ENCODE data around the gene IFIT1B. TPM values are rescaled to one million over a fixed set of nuclear protein-coding genes. Genes with fewer than 3 reads are reported as not detected.

Gene IFIT1B
- total RNA-seq, 4 donors from 2014 or later = not detected

DNA sequence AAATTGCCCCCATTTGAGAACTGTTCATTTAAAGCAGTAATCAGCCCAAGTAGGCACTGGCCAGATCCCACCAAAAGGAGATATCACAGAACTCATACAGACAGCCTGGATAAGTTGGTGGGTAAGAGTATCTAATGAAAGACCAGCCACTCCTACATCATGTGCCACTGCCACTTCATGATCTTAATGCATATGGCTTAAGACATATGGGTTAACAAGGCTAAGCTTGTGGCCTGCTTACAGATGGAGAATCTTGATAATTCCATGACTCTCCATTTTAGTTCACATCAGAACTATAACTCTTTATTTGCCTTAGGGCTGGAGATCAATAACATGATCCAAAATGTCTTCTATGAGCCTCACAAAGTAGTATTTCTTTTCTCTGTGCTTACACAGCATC, 6.8 kb upstream of the IFIT1B start:
- ATAC-seq (ENCODE audit: low FRiP score) = no peak
- DNase-seq (ENCODE audit: low spot score) = no peak
- TF ChIP-seq, protein P1, sequence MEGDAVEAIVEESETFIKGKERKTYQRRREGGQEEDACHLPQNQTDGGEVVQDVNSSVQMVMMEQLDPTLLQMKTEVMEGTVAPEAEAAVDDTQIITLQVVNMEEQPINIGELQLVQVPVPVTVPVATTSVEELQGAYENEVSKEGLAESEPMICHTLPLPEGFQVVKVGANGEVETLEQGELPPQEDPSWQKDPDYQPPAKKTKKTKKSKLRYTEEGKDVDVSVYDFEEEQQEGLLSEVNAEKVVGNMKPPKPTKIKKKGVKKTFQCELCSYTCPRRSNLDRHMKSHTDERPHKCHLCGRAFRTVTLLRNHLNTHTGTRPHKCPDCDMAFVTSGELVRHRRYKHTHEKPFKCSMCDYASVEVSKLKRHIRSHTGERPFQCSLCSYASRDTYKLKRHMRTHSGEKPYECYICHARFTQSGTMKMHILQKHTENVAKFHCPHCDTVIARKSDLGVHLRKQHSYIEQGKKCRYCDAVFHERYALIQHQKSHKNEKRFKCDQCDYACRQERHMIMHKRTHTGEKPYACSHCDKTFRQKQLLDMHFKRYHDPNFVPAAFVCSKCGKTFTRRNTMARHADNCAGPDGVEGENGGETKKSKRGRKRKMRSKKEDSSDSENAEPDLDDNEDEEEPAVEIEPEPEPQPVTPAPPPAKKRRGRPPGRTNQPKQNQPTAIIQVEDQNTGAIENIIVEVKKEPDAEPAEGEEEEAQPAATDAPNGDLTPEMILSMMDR (IDR thresholded peaks at IDR 0.05) = no peak

DNA sequence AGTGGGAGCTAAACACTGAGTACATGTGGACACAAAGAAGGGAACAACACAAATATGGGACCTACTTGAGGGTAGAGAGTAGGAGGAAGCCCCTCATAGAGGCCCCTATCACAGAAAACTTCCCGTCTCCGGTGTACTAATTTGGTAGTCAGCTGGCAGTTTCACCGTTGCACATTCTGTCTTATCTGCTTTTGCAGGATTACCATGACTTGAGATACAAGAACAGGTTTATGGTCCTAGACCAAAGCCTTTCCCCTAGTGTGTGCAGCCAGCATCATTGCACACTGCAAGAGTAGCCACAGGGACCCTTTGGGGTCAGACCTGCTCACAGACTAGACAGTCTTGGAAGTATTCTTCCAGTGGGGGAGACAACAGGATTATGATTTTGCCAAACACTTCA, 5.9 kb upstream of the IFIT1B start:
- no peak for ATAC-seq (ENCODE audit: low FRiP score)
- no peak for DNase-seq (ENCODE audit: low spot score)
- TF ChIP-seq, protein P1 (IDR thresholded peaks at IDR 0.05) = no peak

DNA sequence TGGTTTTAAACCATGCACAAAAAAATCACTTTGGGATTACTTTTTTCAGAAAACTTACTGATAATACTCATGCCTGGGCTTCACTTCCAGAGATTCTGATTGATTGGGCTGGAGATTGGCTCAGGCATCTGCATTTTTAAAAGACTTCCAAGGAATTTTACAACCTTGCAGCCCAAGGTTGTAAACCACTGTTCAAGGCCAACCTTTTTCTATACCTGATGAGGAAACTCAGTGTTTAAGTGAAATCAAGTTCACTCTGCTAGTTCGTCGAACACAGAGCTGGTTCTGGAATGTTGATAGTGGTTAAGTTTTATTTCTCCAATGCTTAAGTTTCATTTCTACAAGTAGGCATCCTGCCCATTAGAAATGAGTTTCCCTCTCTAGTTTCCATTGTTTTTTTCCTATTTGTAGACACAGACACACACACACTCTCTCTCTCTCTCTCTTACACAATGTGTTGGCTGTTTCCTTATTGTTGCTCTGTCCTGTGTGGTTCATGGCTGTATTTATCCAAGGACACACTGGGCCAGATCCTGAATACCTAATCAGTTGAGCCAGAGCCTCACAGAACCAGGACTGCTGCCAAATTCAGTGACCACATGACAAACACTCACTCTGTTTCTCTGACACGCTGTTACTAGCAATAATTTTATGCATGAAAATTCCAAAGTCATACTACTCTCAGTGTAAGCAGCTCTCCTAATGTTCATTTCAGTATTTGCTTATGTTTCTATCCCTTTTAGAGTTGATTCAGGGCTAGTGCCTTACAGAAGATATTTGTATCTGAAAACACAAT, 3.7 kb upstream of the IFIT1B start:
- ATAC-seq (ENCODE audit: low FRiP score) = peak; percentile 92
- TF ChIP-seq, protein P1 (IDR thresholded peaks at IDR 0.05) = no peak
- DNase-seq (ENCODE audit: low spot score) = no peak

DNA sequence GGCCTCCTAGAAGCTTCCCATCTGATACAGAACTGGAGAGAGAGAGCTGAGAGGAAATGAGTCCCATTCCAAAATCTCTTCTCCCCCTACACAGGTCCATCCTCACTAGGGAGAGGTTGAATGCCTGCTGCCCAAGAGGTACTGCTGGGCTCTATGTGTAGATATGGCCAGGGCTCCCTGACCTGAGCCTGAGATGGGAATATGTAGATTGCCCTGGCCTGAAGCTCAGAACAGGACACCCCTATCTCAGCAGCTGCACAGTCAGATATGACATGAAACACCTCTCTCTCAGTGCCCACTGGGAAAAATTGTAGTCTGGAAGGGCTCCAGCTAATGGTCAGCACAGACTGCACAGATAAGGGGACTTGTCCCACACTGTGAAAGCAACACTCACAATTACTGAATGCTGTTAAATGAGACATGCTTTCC, 3.1 kb upstream of the IFIT1B start:
- ATAC-seq (ENCODE audit: low FRiP score) (peak; percentile 20), DNase-seq (ENCODE audit: low spot score) (no peak)
- TF ChIP-seq, protein P1 (IDR thresholded peaks at IDR 0.05) = no peak

DNA sequence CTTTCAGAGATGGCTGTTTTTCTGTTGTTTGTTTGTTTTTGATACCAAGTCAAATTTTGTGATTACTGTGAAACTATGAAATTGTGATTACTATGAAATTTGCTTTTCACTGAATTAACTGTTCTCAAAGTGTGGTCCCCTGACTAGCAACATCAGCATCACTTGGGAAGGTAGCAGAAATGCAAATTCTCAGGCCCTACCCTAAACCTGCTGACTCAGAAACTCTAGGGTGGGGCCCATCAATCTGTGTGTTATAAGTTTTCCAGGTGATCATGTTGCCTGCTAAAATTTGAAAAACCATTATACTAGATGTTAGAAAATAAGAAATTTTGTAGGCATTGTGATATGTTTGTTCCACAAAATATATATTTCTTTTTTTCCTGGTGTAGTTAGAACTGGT, 1.2 kb downstream of the IFIT1B start:
- DNase-seq (ENCODE audit: low spot score) = no peak
- TF ChIP-seq, protein P1 (IDR thresholded peaks at IDR 0.05) = no peak
- ATAC-seq (ENCODE audit: low FRiP score) = no peak

DNA sequence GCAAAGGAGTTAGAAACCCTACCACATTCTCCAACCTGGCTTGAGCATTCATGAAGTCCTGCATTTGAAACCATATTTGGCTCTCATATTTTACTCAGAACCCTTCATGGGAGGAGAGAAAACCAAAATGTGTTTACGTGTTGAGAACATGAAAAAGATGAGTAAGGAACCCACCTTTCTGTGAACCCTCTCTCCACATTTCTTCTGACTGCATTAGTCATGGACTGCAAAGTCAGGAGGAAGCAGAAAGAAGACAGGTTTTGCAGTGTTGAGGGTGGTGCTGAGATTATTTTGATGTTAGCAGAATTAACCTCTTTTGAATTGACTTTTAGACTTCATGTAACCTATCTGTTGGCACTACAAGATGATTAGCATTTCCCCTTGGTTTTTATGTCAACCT, 4.9 kb downstream of the IFIT1B start:
- DNase-seq (ENCODE audit: low spot score) = no peak
- ATAC-seq (ENCODE audit: low FRiP score) = no peak
- TF ChIP-seq, protein P1 (IDR thresholded peaks at IDR 0.05) = no peak

All from omental fat pad (tissue), 4 donors.